Stomach (tissue), 9 donors: ENCODE results near the gene GNG2. TPM values are rescaled to one million over a fixed set of nuclear protein-coding genes. Genes with fewer than 3 reads are reported as not detected.

Experiments used
- DNase-seq, 2 donors: peaks; one replicate each; pipeline versions ENCODE4 v3.0.0 to v3.0.0-alpha.2; 2013 to 2019
- H3K27ac ChIP-seq, 5 donors: fragments of 200-600 bp in 4 of 5; sonication (generic) in 4 of 5; one replicate each; pipeline ENCODE4 v1.5.1; 2013 to 2019; ENCODE audit warnings: mild to moderate bottlenecking in 1 of 5, moderate library complexity in 1 of 5
- H3K27me3 ChIP-seq, 3 donors: fragments of 200-600 bp; sonication (generic); one replicate each; pipeline ENCODE4 v1.5.1; 2017 to 2019; ENCODE audit warnings: mixed run types in 1 of 3
- H3K36me3 ChIP-seq, 4 donors: fragments of 200-600 bp; sonication (generic); 1 replicate in 3 of 4; 2 replicates in 1 of 4; pipeline ENCODE4 v1.5.1; 2016 to 2019
- H3K4me1 ChIP-seq, 4 donors: fragments of 200-600 bp; sonication (generic); one replicate each; pipeline ENCODE4 v1.5.1; 2016 to 2019
- H3K4me3 ChIP-seq, 4 donors: fragments of 200-600 bp; sonication (generic) in 3 of 4; one replicate each; pipeline ENCODE4 v1.5.1; 2016 to 2019; ENCODE audit warnings: mild to moderate bottlenecking in 1 of 4
- H3K9me3 ChIP-seq, 4 donors: fragments of 200-600 bp; sonication (generic); one replicate each; pipeline ENCODE4 v1.5.1; 2016 to 2019
- EP300 ChIP-seq: sonication (generic); formaldehyde crosslinking; IDR thresholded peaks from one replicate; pipeline ENCODE4 v1.6.1; 2017; ENCODE audit warnings: antibody characterized with exemption
- POLR2A ChIP-seq, 4 donors: fragments of 450-650 bp; IDR thresholded peaks; one replicate each; pipeline ENCODE4 v1.6.1; 2016; ENCODE audit warnings: antibody characterized with exemption in 4 of 4, control low read depth in 2 of 4, mild to moderate bottlenecking in 1 of 4, moderate library complexity in 1 of 4
- POLR2AphosphoS5 ChIP-seq, 3 donors: sonication (generic); formaldehyde crosslinking; IDR thresholded peaks; one replicate each; pipeline ENCODE4 v1.6.1; 2016; ENCODE audit warnings: antibody characterized with exemption in 3 of 3
- WGBS, 5 donors: extraction: QIAGEN DNeasy Blood & Tissue Kit in 3 of 5; methylation state at CpG; one replicate each; pipeline versions ENCODE4 v1.1.5 to v1.1.7; 2013 to 2018; 5-methylcytosine and 5-hydroxymethylcytosine counted together
- intact Hi-C: fragments of 100-400 bp; cut with DNase I; formaldehyde crosslinking; loops from one replicate; pipeline ENCODE4 v1.15.1; 2023; ENCODE audit warnings: low total_unique reads
- polyA plus RNA-seq, 3 donors: library from polyadenylated mRNA; stranded (reverse); fragments of 200-250 nt; gene quantifications; one replicate each; pipeline ENCODE4 v1.2.3, GENCODE V29; 2013
- total RNA-seq, 5 donors: library from RNA; depleted of rRNA; stranded (reverse); fragments of >200 nt; gene quantifications; one replicate each; pipeline versions ENCODE4 v1.1.0 to v1.2.3, GENCODE V29; 2014 to 2016
- TF ChIP-seq, protein P1 (sequence below), 7 experiments: fragments of 450-650 bp in 4 of 7; fragments of 200-600 bp in 3 of 7; sonication (generic) in 3 of 7; IDR thresholded peaks; one replicate each; pipeline ENCODE4 v1.5.1; 2016 to 2019; ENCODE audit warnings: antibody characterized with exemption in 7 of 7, control low read depth in 2 of 7, mild to moderate bottlenecking in 1 of 7
- donor health status: healthy with polysubstance abuse.
- donor health status: Bipolar disorder and iron deficiency.
- donor health status: healthy.

Gene GNG2
- total and polyA plus RNA-seq, 8 donors, result 0.58 to 23.3 (median 9.2) TPM

DNA sequence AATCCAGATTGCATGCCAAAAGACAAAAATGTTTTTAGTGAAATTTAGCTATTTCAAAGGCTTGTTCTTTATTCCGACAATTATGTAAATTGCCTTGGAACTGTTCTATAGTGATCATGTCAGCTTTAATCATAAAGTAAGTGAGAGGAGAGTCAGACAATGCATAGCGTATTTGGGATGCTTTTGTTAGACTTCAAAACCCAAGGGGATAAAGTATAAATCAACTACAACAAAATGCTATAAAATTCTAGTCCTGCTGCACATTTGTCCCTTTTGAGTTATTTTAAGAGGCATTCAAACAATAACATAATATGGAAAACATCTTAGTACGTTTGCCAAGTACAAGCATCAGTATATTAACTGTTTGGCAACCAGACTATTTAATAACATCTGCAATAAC lies 140.3 kb downstream of the GNG2 start:
- Histone ChIP-seq H3K27ac (peak overlapping the region in 1 of 5 donors; percentile 81), H3K4me3 (no peak overlapping the region), H3K9me3 (no peaks in the 10 kb centered on the region), H3K27me3 (no peaks in the 10 kb centered on the region), H3K4me1 (peaks cover 18 to 64% (median 29%) of the 10 kb centered on the region in 4 donors), H3K36me3 (peaks cover 15 to 89% (median 73%) of the 10 kb centered on the region in 4 donors)
- intact Hi-C loops, result no loop called here
- TF ChIP-seq EP300, result no peak
- WGBS, 5 donors, result 71 to 80% (median 76%) methylated on average over 3 of the region's 3 CpGs
- no peak for DNase-seq

DNA sequence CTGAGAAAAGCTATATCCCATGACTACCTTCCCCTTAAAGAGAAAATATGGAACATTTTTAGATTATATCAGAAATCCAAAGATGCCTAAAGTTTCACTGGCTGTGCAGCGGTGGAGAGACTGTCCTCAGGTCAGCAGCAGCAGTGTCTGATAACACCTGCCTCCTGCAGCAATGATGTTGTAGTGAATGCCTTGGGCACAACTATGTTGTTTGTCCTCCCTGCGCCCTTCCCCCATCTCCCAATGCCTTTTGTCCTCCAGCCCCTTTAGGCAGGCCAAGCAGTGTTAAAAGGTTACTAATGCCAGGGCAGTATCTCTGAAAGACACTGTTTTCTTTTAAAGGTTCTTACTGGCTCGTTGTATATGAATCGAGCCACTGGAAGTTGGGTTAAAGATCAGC lies 142.1 kb downstream of the GNG2 start:
- WGBS, 5 donors, result 58 to 77% (median 65%) methylated on average over 4 of the region's 4 CpGs
- H3K36me3 ChIP-seq, result peaks cover 24 to 98% (median 84%) of the 10 kb centered on the region in 4 donors
- no peak for DNase-seq
- intact Hi-C loops, result no loop called here
- H3K27ac ChIP-seq, result peak overlapping the region; percentile 34 to 83 (median 81)
- no peaks in the 10 kb centered on the region for H3K27me3 ChIP-seq
- no peak overlapping the region for H3K4me3 ChIP-seq
- H3K9me3 ChIP-seq, result no peaks in the 10 kb centered on the region
- TF ChIP-seq POLR2A (IDR thresholded peaks at IDR 0.05) (no peak), EP300 (no peak), POLR2AphosphoS5 (IDR thresholded peaks at IDR 0.05) (no peak)
- TF ChIP-seq, protein P1, sequence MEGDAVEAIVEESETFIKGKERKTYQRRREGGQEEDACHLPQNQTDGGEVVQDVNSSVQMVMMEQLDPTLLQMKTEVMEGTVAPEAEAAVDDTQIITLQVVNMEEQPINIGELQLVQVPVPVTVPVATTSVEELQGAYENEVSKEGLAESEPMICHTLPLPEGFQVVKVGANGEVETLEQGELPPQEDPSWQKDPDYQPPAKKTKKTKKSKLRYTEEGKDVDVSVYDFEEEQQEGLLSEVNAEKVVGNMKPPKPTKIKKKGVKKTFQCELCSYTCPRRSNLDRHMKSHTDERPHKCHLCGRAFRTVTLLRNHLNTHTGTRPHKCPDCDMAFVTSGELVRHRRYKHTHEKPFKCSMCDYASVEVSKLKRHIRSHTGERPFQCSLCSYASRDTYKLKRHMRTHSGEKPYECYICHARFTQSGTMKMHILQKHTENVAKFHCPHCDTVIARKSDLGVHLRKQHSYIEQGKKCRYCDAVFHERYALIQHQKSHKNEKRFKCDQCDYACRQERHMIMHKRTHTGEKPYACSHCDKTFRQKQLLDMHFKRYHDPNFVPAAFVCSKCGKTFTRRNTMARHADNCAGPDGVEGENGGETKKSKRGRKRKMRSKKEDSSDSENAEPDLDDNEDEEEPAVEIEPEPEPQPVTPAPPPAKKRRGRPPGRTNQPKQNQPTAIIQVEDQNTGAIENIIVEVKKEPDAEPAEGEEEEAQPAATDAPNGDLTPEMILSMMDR (IDR thresholded peaks at IDR 0.05), result no peak
- peaks cover 18 to 49% (median 25%) of the 10 kb centered on the region in 4 donors for H3K4me1 ChIP-seq

GRCh38 chr14:52003324-52003723 lies 142.9 kb downstream of the GNG2 start:
- whole genome bisulfite sequencing, 5 donors, result 26 to 49% (median 34%) methylated on average over 3 of the region's 3 CpGs
- Histone ChIP-seq H3K27ac (peak overlapping the region in 4 of 5 donors; percentile 55 to 83 (median 81)), H3K4me1 (peaks cover 18 to 49% (median 25%) of the 10 kb centered on the region in 4 donors), H3K9me3 (no peaks in the 10 kb centered on the region), H3K4me3 (no peak overlapping the region), H3K27me3 (no peaks in the 10 kb centered on the region), H3K36me3 (peaks cover 32 to 100% (median 85%) of the 10 kb centered on the region in 4 donors)
- TF ChIP-seq EP300 (no peak), POLR2AphosphoS5 (IDR thresholded peaks at IDR 0.05) (peak; percentile 47 to 68 (median 66))
- intact Hi-C loops, result no loop called here
- no peak for DNase-seq

GRCh38 chr14:52005625-52006024 lies 145.2 kb downstream of the GNG2 start:
- Histone ChIP-seq H3K4me1 (peaks cover 17 to 41% (median 25%) of the 10 kb centered on the region in 4 donors), H3K27me3 (no peaks in the 10 kb centered on the region), H3K27ac (peak overlapping the region in 1 of 5 donors; percentile 81), H3K9me3 (no peaks in the 10 kb centered on the region), H3K36me3 (peaks cover 55 to 100% (median 91%) of the 10 kb centered on the region in 4 donors), H3K4me3 (no peak overlapping the region)
- 62 to 88% (median 67%) methylated on average over 2 of the region's 2 CpGs for WGBS, 5 donors
- TF ChIP-seq POLR2A (IDR thresholded peaks at IDR 0.05), result no peak
- TF ChIP-seq, protein P1 (IDR thresholded peaks at IDR 0.05), result no peak
- TF ChIP-seq POLR2AphosphoS5 (IDR thresholded peaks at IDR 0.05), result no peak
- TF ChIP-seq EP300, result no peak
- intact Hi-C loops, result no loop called here
- DNase-seq, result no peak

DNA sequence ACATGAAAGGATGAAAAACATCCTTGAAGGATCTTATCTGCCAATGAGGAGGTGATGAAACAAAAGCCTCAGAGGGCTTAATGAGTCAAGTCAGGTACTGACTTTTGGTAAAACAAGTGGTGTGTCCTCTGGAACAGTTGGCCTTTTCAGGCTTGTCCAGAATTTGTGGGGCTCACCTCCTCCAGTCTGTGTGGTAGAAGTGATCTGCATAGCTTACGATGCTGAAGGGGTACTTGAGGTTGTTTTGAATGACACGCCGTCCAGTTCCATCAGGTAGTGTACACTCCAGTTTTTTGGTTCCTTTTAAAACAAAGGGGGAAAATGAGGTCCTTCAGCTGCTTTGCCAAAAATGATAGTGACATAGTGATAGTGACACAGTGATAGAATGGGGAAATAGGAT lies 145.9 kb downstream of the GNG2 start:
- no peak overlapping the region for H3K4me3 ChIP-seq
- H3K4me1 ChIP-seq, result peaks cover 15 to 34% (median 23%) of the 10 kb centered on the region in 4 donors
- H3K27me3 ChIP-seq, result no peaks in the 10 kb centered on the region
- intact Hi-C loops, result no loop called here
- no peak for DNase-seq
- H3K27ac ChIP-seq, result peak overlapping the region in 2 of 5 donors; percentile 8 to 81
- H3K9me3 ChIP-seq, result no peaks in the 10 kb centered on the region
- WGBS, 5 donors, result 94 to 100% (median 97%) methylated on average over 3 of the region's 3 CpGs
- TF ChIP-seq POLR2AphosphoS5 (IDR thresholded peaks at IDR 0.05), result no peak
- TF ChIP-seq, protein P1 (IDR thresholded peaks at IDR 0.05), result no peak
- no peak for TF ChIP-seq POLR2A (IDR thresholded peaks at IDR 0.05)
- TF ChIP-seq EP300, result no peak
- peaks cover 63 to 100% (median 93%) of the 10 kb centered on the region in 4 donors for H3K36me3 ChIP-seq
